PC-9 (cell line): ENCODE results near the gene PLIN4. TPM values are rescaled to one million over a fixed set of nuclear protein-coding genes. Genes with fewer than 3 reads are reported as not detected.
"Not testable (repeated sequence)": the region's sequence is repeated elsewhere in the genome, so short reads cannot be mapped to it uniquely, and the experiment has no call there.

Experiments
- BruUV-seq: library from RNA; stranded (reverse); fragments of 400-500 nt; replicated peaks from 2 replicates; lab custom pipeline; 2021; lab: Mats Ljungman, UMichigan
- CTCF ChIA-PET: fragments of 300-600 bp; sonication (Branson Sonifier 250); formaldehyde crosslinking; loops from one replicate; lab custom pipeline; 2022; ENCODE audit warnings: antibody characterized with exemption; lab: Charles Lee
- POLR2A ChIA-PET: fragments of 300-600 bp; sonication (Branson Sonifier 250); formaldehyde crosslinking; loops from one replicate; lab custom pipeline; 2022; ENCODE audit warnings: antibody characterized with exemption; ENCODE audit not compliant: unreplicated experiment; lab: Charles Lee
- DNase-seq, 2 experiments: peaks; one replicate each; pipeline versions ENCODE4 v3.0.0 to v3.0.0-alpha.2; 2015 to 2022; ENCODE audit warnings: mixed read lengths in 1 of 2
- H2AFZ ChIP-seq: fragments of 200-600 bp; sonication (generic); 2 replicates; pipeline ENCODE4 v1.8.1; 2017; ENCODE audit warnings: antibody characterized with exemption
- H3F3A ChIP-seq: fragments of 200-600 bp; sonication (generic); 2 replicates; pipeline ENCODE4 v1.8.1; 2017; ENCODE audit warnings: antibody characterized with exemption, mild to moderate bottlenecking, low read depth; ENCODE audit not compliant: insufficient read depth
- H3K27ac ChIP-seq: fragments of 200-600 bp; sonication (generic); 2 replicates; pipeline ENCODE4 v1.6.1; 2016; ENCODE audit warnings: mixed run types
- H3K27me3 ChIP-seq: fragments of 200-600 bp; sonication (generic); 2 replicates; pipeline ENCODE4 v1.6.1; 2016; ENCODE audit warnings: low read depth, mixed run types; ENCODE audit not compliant: insufficient read depth
- H3K36me3 ChIP-seq: fragments of 200-600 bp; sonication (generic); 2 replicates; pipeline ENCODE4 v1.6.1; 2016; ENCODE audit warnings: low read depth, mixed run types
- H3K4me1 ChIP-seq: fragments of 200-600 bp; sonication (generic); replicated peaks from 2 replicates; pipeline ENCODE4 v1.6.1; 2016; ENCODE audit warnings: mixed run types; ENCODE audit not compliant: insufficient read depth
- H3K4me2 ChIP-seq: fragments of 200-600 bp; sonication (generic); 2 replicates; pipeline ENCODE4 v1.6.1; 2017; ENCODE audit warnings: mixed run types
- H3K4me3 ChIP-seq: fragments of 200-600 bp; sonication (generic); 2 replicates; pipeline ENCODE4 v1.6.1; 2016; ENCODE audit warnings: mixed run types
- H3K79me2 ChIP-seq: fragments of 200-600 bp; sonication (generic); 2 replicates; pipeline ENCODE4 v1.6.1; 2017; ENCODE audit warnings: low read depth, mixed run types
- H3K9me2 ChIP-seq: fragments of 200-600 bp; sonication (generic); 2 replicates; pipeline ENCODE4 v1.8.1; 2017; ENCODE audit warnings: mild to moderate bottlenecking; ENCODE audit not compliant: insufficient read depth
- H3K9me3 ChIP-seq: fragments of 200-600 bp; sonication (generic); 2 replicates; pipeline ENCODE4 v1.8.1; 2016; ENCODE audit warnings: low read depth; ENCODE audit not compliant: insufficient read depth
- H4K20me1 ChIP-seq: fragments of 200-600 bp; sonication (generic); 2 replicates; pipeline ENCODE4 v1.8.1; 2017; ENCODE audit not compliant: insufficient read depth
- EZH2 ChIP-seq: fragments of 200-600 bp; sonication (generic); IDR thresholded peaks from 2 replicates; pipeline ENCODE4 v1.8.0; 2017; ENCODE audit warnings: antibody characterized with exemption, low read depth
- intact Hi-C: fragments of 100-400 bp; cut with micrococcal nuclease; formaldehyde crosslinking; loops from one replicate; pipeline ENCODE4 v1.10.0; 2022; ENCODE audit not compliant: unreplicated experiment
- total RNA-seq: library from RNA; stranded (reverse); gene quantifications from 2 replicates; pipeline ENCODE4 v1.2.3, GENCODE V29; 2021
- TF ChIP-seq, protein P1 (sequence below): fragments of 200-600 bp; sonication (generic); conservative IDR thresholded peaks from 2 replicates; pipeline ENCODE4 v1.6.1; 2017; ENCODE audit warnings: mixed run types, antibody characterized with exemption, mild to moderate bottlenecking, moderate library complexity

PLIN4 gene
- total RNA-seq, 1 experiment from 2014 or later = 1.6 TPM

DNA sequence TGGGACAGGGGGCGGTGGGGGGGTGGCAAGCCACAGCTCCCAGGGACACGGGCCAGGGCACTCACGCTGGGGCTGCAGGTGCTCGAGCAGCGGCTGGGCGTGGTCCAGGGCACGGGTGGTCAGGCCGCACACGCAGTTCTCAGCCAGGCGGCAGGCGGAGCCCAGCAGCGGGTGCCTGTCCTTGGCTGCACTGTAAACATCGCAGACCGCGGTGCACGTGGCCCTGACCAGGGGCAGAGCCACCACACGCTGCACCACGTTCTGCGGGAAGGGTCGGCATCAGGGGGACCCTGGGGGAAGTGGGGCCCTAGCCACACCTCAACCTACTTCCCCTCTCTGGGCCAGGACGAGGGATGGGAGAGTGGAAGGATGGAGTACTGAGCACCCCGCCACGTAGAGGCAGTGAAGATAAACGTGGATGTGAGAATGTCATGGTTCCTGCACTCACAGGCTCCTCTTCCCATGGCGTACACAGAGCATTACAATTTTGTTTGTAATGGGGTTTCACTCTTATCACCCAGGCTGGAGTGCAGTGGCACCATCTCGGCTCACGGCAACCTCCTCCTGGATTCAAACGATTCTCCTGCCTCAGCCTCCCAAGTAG lies 13.4 kb upstream of the PLIN4 start:
- Histone ChIP-seq H3K4me3 (no peak overlapping the region), H2AFZ (no peak overlapping the region), H4K20me1 (no peaks in the 10 kb centered on the region), H3K4me2 (no peak overlapping the region), H3K27me3 (no peaks in the 10 kb centered on the region), H3K9me2 (no peaks in the 10 kb centered on the region), H3F3A (peaks cover 1% of the 10 kb centered on the region; the same call in 1 of the 2 replicates), H3K79me2 (no peaks in the 10 kb centered on the region), H3K36me3 (no peaks in the 10 kb centered on the region), H3K9me3 (no peaks in the 10 kb centered on the region), H3K27ac (no peak overlapping the region), H3K4me1 (peaks cover 9% of the 10 kb centered on the region)
- ChIA-PET CTCF (no interaction called here), POLR2A (no interaction called here)
- BruUV-seq = no TSS peak
- intact Hi-C loops = no loop called here
- no peak for DNase-seq
- no peak for TF ChIP-seq EZH2
- TF ChIP-seq, protein P1, sequence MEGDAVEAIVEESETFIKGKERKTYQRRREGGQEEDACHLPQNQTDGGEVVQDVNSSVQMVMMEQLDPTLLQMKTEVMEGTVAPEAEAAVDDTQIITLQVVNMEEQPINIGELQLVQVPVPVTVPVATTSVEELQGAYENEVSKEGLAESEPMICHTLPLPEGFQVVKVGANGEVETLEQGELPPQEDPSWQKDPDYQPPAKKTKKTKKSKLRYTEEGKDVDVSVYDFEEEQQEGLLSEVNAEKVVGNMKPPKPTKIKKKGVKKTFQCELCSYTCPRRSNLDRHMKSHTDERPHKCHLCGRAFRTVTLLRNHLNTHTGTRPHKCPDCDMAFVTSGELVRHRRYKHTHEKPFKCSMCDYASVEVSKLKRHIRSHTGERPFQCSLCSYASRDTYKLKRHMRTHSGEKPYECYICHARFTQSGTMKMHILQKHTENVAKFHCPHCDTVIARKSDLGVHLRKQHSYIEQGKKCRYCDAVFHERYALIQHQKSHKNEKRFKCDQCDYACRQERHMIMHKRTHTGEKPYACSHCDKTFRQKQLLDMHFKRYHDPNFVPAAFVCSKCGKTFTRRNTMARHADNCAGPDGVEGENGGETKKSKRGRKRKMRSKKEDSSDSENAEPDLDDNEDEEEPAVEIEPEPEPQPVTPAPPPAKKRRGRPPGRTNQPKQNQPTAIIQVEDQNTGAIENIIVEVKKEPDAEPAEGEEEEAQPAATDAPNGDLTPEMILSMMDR = no peak

DNA sequence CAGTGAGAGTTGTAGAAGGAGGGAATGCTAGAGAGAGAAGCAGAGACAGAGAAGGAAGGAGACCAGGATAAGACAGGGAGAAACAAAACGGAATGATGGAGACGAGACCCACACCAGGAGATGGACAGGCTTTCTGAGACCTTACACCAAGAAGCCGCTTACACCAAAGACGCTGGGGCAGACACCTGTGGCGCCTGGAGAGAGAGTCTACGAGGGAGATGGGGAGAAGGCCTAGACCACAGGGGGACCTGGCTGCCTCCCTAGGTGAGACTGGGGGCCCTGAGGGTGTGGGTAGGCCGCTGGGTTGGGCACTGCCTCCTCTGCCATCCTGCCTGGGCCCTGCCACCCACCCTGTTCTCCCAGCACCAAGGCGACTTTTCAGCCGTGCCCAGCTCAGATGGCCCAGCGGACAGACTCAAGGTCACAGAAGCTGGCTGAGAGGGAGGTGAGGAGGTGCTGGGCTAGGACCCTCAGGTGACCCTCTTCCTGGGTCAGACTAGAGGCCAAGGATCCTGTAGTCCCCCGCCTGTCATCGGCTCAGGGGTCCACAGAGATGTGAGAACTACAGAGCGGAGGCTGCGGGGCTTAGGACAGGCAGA lies 11.7 kb upstream of the PLIN4 start:
- no peaks in the 10 kb centered on the region for H4K20me1 ChIP-seq
- no peak overlapping the region for H3K4me2 ChIP-seq

DNA sequence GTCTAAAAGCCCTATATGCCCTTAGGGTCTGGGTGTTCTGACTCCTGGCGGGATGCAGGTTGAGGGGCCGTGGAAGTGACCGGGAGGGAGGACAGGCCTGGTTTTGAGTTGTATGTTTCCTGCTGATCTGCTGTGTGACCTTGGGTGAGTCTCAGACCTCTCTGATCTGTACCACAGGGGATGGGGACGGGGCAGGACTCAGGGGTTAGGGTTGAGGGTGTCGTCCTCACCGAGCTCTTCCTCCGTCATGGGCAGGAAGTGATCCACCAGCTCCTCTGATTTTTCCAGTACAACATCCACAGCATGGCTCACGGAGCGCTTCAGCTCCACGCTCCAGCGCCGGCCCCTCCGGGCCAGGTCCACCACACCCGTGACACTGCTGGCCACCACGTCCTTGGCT lies 10.6 kb upstream of the PLIN4 start:
- intact Hi-C loops = no loop called here
- H3F3A ChIP-seq = no peaks in the 10 kb centered on the region
- no peaks in the 10 kb centered on the region for H4K20me1 ChIP-seq
- ChIA-PET CTCF (no interaction called here), POLR2A (interaction anchor here (0.6 kb wide), 1 partner anchor 10 kb away, joined by 3 read pairs; no protein-coding TSS in a partner anchor)
- BruUV-seq = no TSS peak
- H3K27me3 ChIP-seq = no peaks in the 10 kb centered on the region
- H3K27ac ChIP-seq = no peak overlapping the region
- H3K9me3 ChIP-seq = no peaks in the 10 kb centered on the region
- no peak overlapping the region for H2AFZ ChIP-seq
- no peaks in the 10 kb centered on the region for H3K36me3 ChIP-seq
- no peaks in the 10 kb centered on the region for H3K79me2 ChIP-seq
- H3K4me2 ChIP-seq = no peak overlapping the region
- H3K9me2 ChIP-seq = no peaks in the 10 kb centered on the region
- no peaks in the 10 kb centered on the region for H3K4me1 ChIP-seq
- no peak for TF ChIP-seq EZH2
- TF ChIP-seq, protein P1 = no peak
- no peak for DNase-seq
- no peak overlapping the region for H3K4me3 ChIP-seq

More for the DNA sequence above, 11.7 kb upstream of the PLIN4 start:
- intact Hi-C loops = no loop called here
- no peaks in the 10 kb centered on the region for H3K79me2 ChIP-seq
- no peak overlapping the region for H2AFZ ChIP-seq
- no peaks in the 10 kb centered on the region for H3K4me1 ChIP-seq
- no peak for TF ChIP-seq EZH2
- TF ChIP-seq, protein P1 = no peak
- H3K9me3 ChIP-seq = no peaks in the 10 kb centered on the region
- ChIA-PET POLR2A (no interaction called here), CTCF (interaction anchor here (0.6 kb wide), 1 partner anchor 45 kb away, joined by 3 read pairs; no protein-coding TSS in a partner anchor)
- no peaks in the 10 kb centered on the region for H3K9me2 ChIP-seq
- H3K4me3 ChIP-seq = no peak overlapping the region
- no peak for DNase-seq
- BruUV-seq = no TSS peak
- H3K27ac ChIP-seq = no peak overlapping the region
- no peaks in the 10 kb centered on the region for H3K36me3 ChIP-seq
- no peaks in the 10 kb centered on the region for H3F3A ChIP-seq
- H3K27me3 ChIP-seq = no peaks in the 10 kb centered on the region

DNA sequence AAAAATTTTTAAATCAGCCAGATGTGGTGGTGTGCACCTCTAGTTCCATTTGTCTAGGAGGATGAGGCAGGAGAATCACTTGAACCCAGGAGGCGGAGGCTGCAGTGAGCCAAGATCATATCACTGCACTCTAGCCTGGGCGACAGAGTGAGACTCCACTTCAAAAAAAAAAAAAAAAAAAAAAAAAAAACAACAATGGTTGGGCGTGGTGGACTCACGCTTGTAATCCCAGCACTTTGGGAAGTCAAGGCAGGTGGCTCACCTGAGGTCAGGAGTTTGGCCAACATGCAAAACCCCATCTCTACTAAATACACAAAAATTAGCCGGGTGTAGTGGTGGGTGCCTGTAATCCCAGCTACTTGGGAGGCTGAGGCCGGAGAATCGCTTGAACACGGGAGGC lies 9.1 kb upstream of the PLIN4 start:
- DNase-seq, H3K79me2 ChIP-seq, H3F3A ChIP-seq, H3K27me3 ChIP-seq, CTCF ChIA-PET, intact Hi-C loops, H3K9me3 ChIP-seq, H3K9me2 ChIP-seq, H3K36me3 ChIP-seq, H2AFZ ChIP-seq, H4K20me1 ChIP-seq, BruUV-seq, H3K27ac ChIP-seq, H3K4me1 ChIP-seq, H3K4me2 ChIP-seq, H3K4me3 ChIP-seq: not testable (repeated sequence)
- POLR2A ChIA-PET = interaction anchor here (0.7 kb wide), 1 partner anchor 45 kb away, joined by 10 read pairs; no protein-coding TSS in a partner anchor
